ENCODE data around the gene DGKA.

DGKA gene

DNA sequence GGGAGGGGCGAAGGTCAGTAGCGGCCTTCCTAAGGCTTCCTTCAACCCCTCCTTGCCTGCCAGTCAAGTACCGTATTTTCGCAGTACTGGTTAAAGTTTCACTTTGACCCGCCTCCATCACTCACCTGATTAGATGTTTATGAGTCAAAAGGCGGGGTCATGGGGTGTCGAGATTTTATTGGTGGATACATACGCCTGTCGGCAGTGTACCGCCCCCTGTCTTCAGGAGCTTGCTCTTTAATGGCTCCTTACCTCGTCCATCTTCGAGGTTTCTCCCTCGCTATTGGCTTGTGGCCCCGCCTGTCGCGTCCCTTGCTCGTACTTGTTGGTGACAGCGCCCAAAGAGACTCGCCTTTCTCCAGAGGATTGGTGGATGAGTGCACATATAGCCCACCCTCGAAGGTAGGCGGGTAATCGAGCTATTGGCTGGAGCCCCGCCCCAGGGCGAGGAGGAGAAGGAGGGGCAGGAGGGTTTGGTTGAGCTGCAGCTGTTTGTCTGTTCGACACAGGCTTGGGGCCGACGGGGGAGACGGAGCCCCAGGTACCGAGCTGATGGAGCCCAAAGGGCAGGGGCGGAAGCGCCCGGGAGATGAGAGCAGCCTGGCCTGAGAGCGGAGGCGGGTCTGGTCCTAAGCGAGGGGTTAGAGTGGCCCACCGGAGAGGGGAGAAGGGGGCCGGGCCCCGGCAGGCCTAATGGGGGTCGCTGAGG is 42.8 kb downstream of the DGKA start, which contains the start of gene RAB5B (continued):
- TF ChIP-seq ZNF133 (tag by site-specific recombination; IDR thresholded peaks at IDR 0.05) (no peak), ZNF624 (tag by site-specific recombination; IDR thresholded peaks at IDR 0.05) (no peak), ZBTB20 (tag by site-specific recombination; IDR thresholded peaks at IDR 0.05) (no peak; the same call in 1 of the 2 replicates), ZBTB48 (tag by site-specific recombination; IDR thresholded peaks at IDR 0.05) (peak; percentile 79; the same call in 1 of the 2 replicates), KLF10 (tag by site-specific recombination; IDR thresholded peaks at IDR 0.05) (peak; percentile 83; the same call in 1 of the 2 replicates), ZNF23 (tag by site-specific recombination; IDR thresholded peaks at IDR 0.05; ENCODE audit: borderline replicate concordance) (no peak), MEIS1 (CRISPR knock-in tag; IDR thresholded peaks at IDR 0.05; ENCODE audit: borderline replicate concordance) (no peak), ZNF76 (tag by site-specific recombination; IDR thresholded peaks at IDR 0.05; ENCODE audit: borderline replicate concordance, low read depth) (no peak; the same call in 1 of the 2 replicates), ZNF324 (tag by site-specific recombination; IDR thresholded peaks at IDR 0.05) (peak; percentile 84; the same call in 1 of the 2 replicates), ZNF112 (tag by site-specific recombination; IDR thresholded peaks at IDR 0.05) (no peak), ZNF211 (tag by site-specific recombination; IDR thresholded peaks at IDR 0.05; ENCODE audit: low read depth) (no peak), KLF16 (tag by site-specific recombination; IDR thresholded peaks at IDR 0.05) (peak; percentile 77), ZBTB7A (tag by site-specific recombination; IDR thresholded peaks at IDR 0.05; ENCODE audit: low read depth) (peak; percentile 87; the same call in 1 of the 2 replicates), ZNF654 (tag by site-specific recombination; IDR thresholded peaks at IDR 0.05; ENCODE audit: low read depth) (no peak), ZEB2 (tag by site-specific recombination; IDR thresholded peaks at IDR 0.05) (peak; percentile 37; the same call in 1 of the 2 replicates), ZNF510 (tag by site-specific recombination; IDR thresholded peaks at IDR 0.05; ENCODE audit: insufficient replicate concordance) (no peak), ZNF610 (tag by site-specific recombination; IDR thresholded peaks at IDR 0.05; ENCODE audit: borderline replicate concordance) (peak; percentile 74; the same call in 1 of the 2 replicates), ZNF558 (tag by site-specific recombination; IDR thresholded peaks at IDR 0.05) (no peak), ZNF416 (tag by site-specific recombination; IDR thresholded peaks at IDR 0.05) (no peak), ZNF560 (tag by site-specific recombination; IDR thresholded peaks at IDR 0.05; ENCODE audit: borderline replicate concordance) (no peak), ZNF132 (tag by site-specific recombination; IDR thresholded peaks at IDR 0.05; ENCODE audit: borderline replicate concordance) (no peak), ZNF354C (tag by site-specific recombination; IDR thresholded peaks at IDR 0.05; ENCODE audit: borderline replicate concordance, low read depth) (no peak), SP7 (tag by site-specific recombination; IDR thresholded peaks at IDR 0.05) (peak; percentile 72; the same call in 1 of the 2 replicates), ZNF571 (tag by site-specific recombination; IDR thresholded peaks at IDR 0.05) (no peak)
- TF ChIP-seq, protein P1, sequence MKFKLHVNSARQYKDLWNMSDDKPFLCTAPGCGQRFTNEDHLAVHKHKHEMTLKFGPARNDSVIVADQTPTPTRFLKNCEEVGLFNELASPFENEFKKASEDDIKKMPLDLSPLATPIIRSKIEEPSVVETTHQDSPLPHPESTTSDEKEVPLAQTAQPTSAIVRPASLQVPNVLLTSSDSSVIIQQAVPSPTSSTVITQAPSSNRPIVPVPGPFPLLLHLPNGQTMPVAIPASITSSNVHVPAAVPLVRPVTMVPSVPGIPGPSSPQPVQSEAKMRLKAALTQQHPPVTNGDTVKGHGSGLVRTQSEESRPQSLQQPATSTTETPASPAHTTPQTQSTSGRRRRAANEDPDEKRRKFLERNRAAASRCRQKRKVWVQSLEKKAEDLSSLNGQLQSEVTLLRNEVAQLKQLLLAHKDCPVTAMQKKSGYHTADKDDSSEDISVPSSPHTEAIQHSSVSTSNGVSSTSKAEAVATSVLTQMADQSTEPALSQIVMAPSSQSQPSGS (tag by site-specific recombination; IDR thresholded peaks at IDR 0.05; ENCODE audit: low read depth) = no peak
- TF ChIP-seq, protein P2, sequence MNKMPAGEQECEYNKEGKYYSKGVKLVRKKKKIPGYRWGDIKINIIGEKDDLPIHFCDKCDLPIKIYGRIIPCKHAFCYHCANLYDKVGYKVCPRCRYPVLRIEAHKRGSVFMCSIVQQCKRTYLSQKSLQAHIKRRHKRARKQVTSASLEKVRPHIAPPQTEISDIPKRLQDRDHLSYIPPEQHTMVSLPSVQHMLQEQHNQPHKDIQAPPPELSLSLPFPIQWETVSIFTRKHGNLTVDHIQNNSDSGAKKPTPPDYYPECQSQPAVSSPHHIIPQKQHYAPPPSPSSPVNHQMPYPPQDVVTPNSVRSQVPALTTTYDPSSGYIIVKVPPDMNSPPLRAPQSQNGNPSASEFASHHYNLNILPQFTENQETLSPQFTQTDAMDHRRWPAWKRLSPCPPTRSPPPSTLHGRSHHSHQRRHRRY (tag by site-specific recombination; IDR thresholded peaks at IDR 0.05) = no peak
- TF ChIP-seq, protein P3, sequence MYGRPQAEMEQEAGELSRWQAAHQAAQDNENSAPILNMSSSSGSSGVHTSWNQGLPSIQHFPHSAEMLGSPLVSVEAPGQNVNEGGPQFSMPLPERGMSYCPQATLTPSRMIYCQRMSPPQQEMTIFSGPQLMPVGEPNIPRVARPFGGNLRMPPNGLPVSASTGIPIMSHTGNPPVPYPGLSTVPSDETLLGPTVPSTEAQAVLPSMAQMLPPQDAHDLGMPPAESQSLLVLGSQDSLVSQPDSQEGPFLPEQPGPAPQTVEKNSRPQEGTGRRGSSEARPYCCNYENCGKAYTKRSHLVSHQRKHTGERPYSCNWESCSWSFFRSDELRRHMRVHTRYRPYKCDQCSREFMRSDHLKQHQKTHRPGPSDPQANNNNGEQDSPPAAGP (tag by site-specific recombination; IDR thresholded peaks at IDR 0.05) = peak; percentile 90
- TF ChIP-seq, protein P4, sequence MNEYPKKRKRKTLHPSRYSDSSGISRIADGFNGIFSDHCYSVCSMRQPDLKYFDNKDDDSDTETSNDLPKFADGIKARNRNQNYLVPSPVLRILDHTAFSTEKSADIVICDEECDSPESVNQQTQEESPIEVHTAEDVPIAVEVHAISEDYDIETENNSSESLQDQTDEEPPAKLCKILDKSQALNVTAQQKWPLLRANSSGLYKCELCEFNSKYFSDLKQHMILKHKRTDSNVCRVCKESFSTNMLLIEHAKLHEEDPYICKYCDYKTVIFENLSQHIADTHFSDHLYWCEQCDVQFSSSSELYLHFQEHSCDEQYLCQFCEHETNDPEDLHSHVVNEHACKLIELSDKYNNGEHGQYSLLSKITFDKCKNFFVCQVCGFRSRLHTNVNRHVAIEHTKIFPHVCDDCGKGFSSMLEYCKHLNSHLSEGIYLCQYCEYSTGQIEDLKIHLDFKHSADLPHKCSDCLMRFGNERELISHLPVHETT (tag by site-specific recombination; IDR thresholded peaks at IDR 0.05) = no peak; the same call in 1 of the 2 replicates
- TF ChIP-seq, protein P5, sequence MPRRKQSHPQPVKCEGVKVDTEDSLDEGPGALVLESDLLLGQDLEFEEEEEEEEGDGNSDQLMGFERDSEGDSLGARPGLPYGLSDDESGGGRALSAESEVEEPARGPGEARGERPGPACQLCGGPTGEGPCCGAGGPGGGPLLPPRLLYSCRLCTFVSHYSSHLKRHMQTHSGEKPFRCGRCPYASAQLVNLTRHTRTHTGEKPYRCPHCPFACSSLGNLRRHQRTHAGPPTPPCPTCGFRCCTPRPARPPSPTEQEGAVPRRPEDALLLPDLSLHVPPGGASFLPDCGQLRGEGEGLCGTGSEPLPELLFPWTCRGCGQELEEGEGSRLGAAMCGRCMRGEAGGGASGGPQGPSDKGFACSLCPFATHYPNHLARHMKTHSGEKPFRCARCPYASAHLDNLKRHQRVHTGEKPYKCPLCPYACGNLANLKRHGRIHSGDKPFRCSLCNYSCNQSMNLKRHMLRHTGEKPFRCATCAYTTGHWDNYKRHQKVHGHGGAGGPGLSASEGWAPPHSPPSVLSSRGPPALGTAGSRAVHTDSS (tag by site-specific recombination; IDR thresholded peaks at IDR 0.05) = no peak
- TF ChIP-seq, protein P6, sequence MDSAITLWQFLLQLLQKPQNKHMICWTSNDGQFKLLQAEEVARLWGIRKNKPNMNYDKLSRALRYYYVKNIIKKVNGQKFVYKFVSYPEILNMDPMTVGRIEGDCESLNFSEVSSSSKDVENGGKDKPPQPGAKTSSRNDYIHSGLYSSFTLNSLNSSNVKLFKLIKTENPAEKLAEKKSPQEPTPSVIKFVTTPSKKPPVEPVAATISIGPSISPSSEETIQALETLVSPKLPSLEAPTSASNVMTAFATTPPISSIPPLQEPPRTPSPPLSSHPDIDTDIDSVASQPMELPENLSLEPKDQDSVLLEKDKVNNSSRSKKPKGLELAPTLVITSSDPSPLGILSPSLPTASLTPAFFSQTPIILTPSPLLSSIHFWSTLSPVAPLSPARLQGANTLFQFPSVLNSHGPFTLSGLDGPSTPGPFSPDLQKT (IDR thresholded peaks at IDR 0.05; ENCODE audit: borderline replicate concordance, low read depth, low read length) = no peak
- TF ChIP-seq, protein P7, sequence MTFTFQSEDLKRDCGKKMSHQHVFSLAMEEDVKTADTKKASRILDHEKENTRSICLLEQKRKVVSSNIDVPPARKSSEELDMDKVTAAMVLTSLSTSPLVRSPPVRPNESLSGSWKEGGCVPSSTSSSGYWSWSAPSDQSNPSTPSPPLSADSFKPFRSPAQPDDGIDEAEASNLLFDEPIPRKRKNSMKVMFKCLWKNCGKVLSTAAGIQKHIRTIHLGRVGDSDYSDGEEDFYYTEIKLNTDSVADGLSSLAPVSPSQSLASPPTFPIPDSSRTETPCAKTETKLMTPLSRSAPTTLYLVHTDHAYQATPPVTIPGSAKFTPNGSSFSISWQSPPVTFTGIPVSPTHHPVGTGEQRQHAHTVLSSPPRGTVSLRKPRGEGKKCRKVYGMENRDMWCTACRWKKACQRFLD (tag by site-specific recombination; IDR thresholded peaks at IDR 0.05) = no peak
